Adipocyte (in vitro differentiated cells): Measurements from ENCODE around the gene PCBD2.
"Not testable (repeated sequence)": the region's sequence is repeated elsewhere in the genome, so short reads cannot be mapped to it uniquely, and the experiment has no call there.

Source experiments
- DNase-seq: peaks from one replicate; pipeline ENCODE4 v3.0.0-alpha.2; 2015; ENCODE audit warnings: low read depth
- H3K27me3 ChIP-seq: replicated peaks from 2 replicates; pipeline ENCODE4 v1.7.0; 2013; ENCODE audit warnings: mild to moderate bottlenecking, low read length, moderate library complexity; ENCODE audit not compliant: control insufficient read depth, insufficient read depth
- H3K36me3 ChIP-seq: 2 replicates; pipeline ENCODE4 v1.7.0; 2013; ENCODE audit warnings: low read length, mild to moderate bottlenecking, moderate library complexity; ENCODE audit not compliant: control insufficient read depth, insufficient read depth, severe bottlenecking
- H3K4me1 ChIP-seq: 2 replicates; pipeline ENCODE4 v1.7.0; 2013; ENCODE audit warnings: mild to moderate bottlenecking, low read length, moderate library complexity; ENCODE audit not compliant: control insufficient read depth, insufficient read depth
- H3K4me3 ChIP-seq: 2 replicates; pipeline ENCODE4 v1.7.0; 2013; ENCODE audit warnings: mild to moderate bottlenecking, low read length, moderate library complexity
- H3K9ac ChIP-seq: 2 replicates; pipeline ENCODE4 v1.7.0; 2013; ENCODE audit warnings: mild to moderate bottlenecking, low read length, moderate library complexity
- H3K9me3 ChIP-seq: 2 replicates; pipeline ENCODE4 v1.7.0; 2013; ENCODE audit warnings: mild to moderate bottlenecking, low read length, moderate library complexity; ENCODE audit not compliant: control insufficient read depth

Gene PCBD2

GRCh38 chr5:134881711-134882110, 23.2 kb upstream of the PCBD2 start:
- not testable (repeated sequence) for DNase-seq, H3K9ac ChIP-seq, H3K27me3 ChIP-seq, H3K36me3 ChIP-seq, H3K4me1 ChIP-seq, H3K4me3 ChIP-seq, H3K9me3 ChIP-seq

- no peak overlapping the region for H3K9ac ChIP-seq
- H3K4me3 ChIP-seq, result no peak overlapping the region
- H3K36me3 ChIP-seq, result no peaks in the 10 kb centered on the region
- no peaks in the 10 kb centered on the region for H3K4me1 ChIP-seq
- no peak for DNase-seq
- no peaks in the 10 kb centered on the region for H3K27me3 ChIP-seq
- no peaks in the 10 kb centered on the region for H3K9me3 ChIP-seq
These were observed 17.3 kb upstream of the PCBD2 start for GRCh38 chr5:134887593-134888159.

- Histone ChIP-seq H3K4me3 (no peak overlapping the region), H3K36me3 (no peaks in the 10 kb centered on the region), H3K27me3 (no peaks in the 10 kb centered on the region), H3K9me3 (no peaks in the 10 kb centered on the region), H3K4me1 (no peaks in the 10 kb centered on the region), H3K9ac (no peak overlapping the region)
- no peak for DNase-seq
These were observed 15.6 kb upstream of the PCBD2 start for GRCh38 chr5:134889335-134889734.

GRCh38 chr5:134891473-134891872, 13.5 kb upstream of the PCBD2 start:
- Histone ChIP-seq H3K4me3 (no peak overlapping the region), H3K27me3 (no peaks in the 10 kb centered on the region), H3K4me1 (no peaks in the 10 kb centered on the region), H3K9me3 (no peaks in the 10 kb centered on the region), H3K9ac (no peak overlapping the region), H3K36me3 (peaks cover 4% of the 10 kb centered on the region)
- no peak for DNase-seq

GRCh38 chr5:134892282-134892681, 12.6 kb upstream of the PCBD2 start:
- H3K9me3 ChIP-seq, result no peaks in the 10 kb centered on the region
- no peak overlapping the region for H3K4me3 ChIP-seq
- H3K36me3 ChIP-seq, result peaks cover 6% of the 10 kb centered on the region
- no peak for DNase-seq
- H3K4me1 ChIP-seq, result no peaks in the 10 kb centered on the region
- no peak overlapping the region for H3K9ac ChIP-seq
- H3K27me3 ChIP-seq, result no peaks in the 10 kb centered on the region

GRCh38 chr5:134892926-134893325, 12.0 kb upstream of the PCBD2 start:
- peaks cover 9% of the 10 kb centered on the region for H3K36me3 ChIP-seq
- no peak overlapping the region for H3K4me3 ChIP-seq
- no peak for DNase-seq
- H3K27me3 ChIP-seq, result no peaks in the 10 kb centered on the region
- H3K9me3 ChIP-seq, result no peaks in the 10 kb centered on the region
- no peaks in the 10 kb centered on the region for H3K4me1 ChIP-seq
- H3K9ac ChIP-seq, result no peak overlapping the region

GRCh38 chr5:134893748-134894505, 11.0 kb upstream of the PCBD2 start:
- H3K36me3 ChIP-seq, result peaks cover 9% of the 10 kb centered on the region
- no peak overlapping the region for H3K9ac ChIP-seq
- no peaks in the 10 kb centered on the region for H3K27me3 ChIP-seq
- H3K4me3 ChIP-seq, result no peak overlapping the region
- DNase-seq, result no peak
- no peaks in the 10 kb centered on the region for H3K9me3 ChIP-seq
- no peaks in the 10 kb centered on the region for H3K4me1 ChIP-seq

- H3K9ac ChIP-seq, result no peak overlapping the region
- no peak overlapping the region for H3K4me3 ChIP-seq
- H3K4me1 ChIP-seq, result no peaks in the 10 kb centered on the region
- DNase-seq, result no peak
- no peaks in the 10 kb centered on the region for H3K9me3 ChIP-seq
- no peaks in the 10 kb centered on the region for H3K27me3 ChIP-seq
- peaks cover 14% of the 10 kb centered on the region for H3K36me3 ChIP-seq
These were observed 2.7 kb upstream of the PCBD2 start for GRCh38 chr5:134902071-134902801.

- Histone ChIP-seq H3K4me1 (no peaks in the 10 kb centered on the region), H3K27me3 (no peaks in the 10 kb centered on the region)
- peak; percentile 88 for DNase-seq
These were observed 490 bp downstream of the PCBD2 start for GRCh38 chr5:134905246-134905996.

GRCh38 chr5:134906811-134907210, 1.9 kb downstream of the PCBD2 start:
- H3K9ac ChIP-seq, result no peak overlapping the region
- H3K36me3 ChIP-seq, result no peaks in the 10 kb centered on the region
- H3K4me1 ChIP-seq, result no peaks in the 10 kb centered on the region
- H3K27me3 ChIP-seq, result no peaks in the 10 kb centered on the region
- no peak for DNase-seq
- no peak overlapping the region for H3K4me3 ChIP-seq
- H3K9me3 ChIP-seq, result no peaks in the 10 kb centered on the region

More at GRCh38 chr5:134905246-134905996, 490 bp downstream of the PCBD2 start:
- no peaks in the 10 kb centered on the region for H3K36me3 ChIP-seq
- H3K4me3 ChIP-seq, result peak overlapping the region; percentile 96
- H3K9me3 ChIP-seq, result no peaks in the 10 kb centered on the region
- H3K9ac ChIP-seq, result peak overlapping the region; percentile 96

- not testable (repeated sequence) for H3K4me1 ChIP-seq, H3K27me3 ChIP-seq, H3K9ac ChIP-seq, H3K4me3 ChIP-seq, H3K9me3 ChIP-seq, DNase-seq, H3K36me3 ChIP-seq
These were observed 5.8 kb downstream of the PCBD2 start for GRCh38 chr5:134910752-134911151.
